HG03439 (cell line): ENCODE measurements around the gene OR52M1.
"Not testable (repeated sequence)": the region's sequence is repeated elsewhere in the genome, so short reads cannot be mapped to it uniquely, and the experiment has no call there.

ENCODE experiments used
- ATAC-seq: cut with Tn5 transposase; IDR thresholded peaks from one replicate; pipeline ENCODE4 v1.9.1; 2021; ENCODE audit warnings: mild to moderate bottlenecking, moderate library complexity; ENCODE audit not compliant: unreplicated experiment

The OR52M1 gene

DNA sequence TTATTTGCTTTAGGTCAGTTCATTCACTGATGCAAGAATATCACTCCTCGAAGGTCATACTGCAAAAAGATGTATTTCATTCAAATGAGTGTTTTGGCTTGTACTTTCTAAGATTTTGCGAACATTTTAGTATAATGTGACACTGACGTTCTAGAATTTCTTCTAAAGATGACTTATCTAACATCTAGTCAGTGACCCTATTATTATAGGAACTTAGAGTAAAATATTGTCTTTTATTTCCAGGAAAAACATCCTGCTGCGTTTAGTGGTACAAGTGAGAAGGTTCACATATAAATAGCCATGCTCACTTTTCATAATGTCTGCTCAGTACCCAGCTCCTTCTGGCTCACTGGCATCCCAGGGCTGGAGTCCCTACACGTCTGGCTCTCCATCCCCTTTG is at the start of gene OR52M1:
Gene OR52M1 (plus strand): TSS at position 301 of the 400 bp plus-strand sequence. CDS start 0 bp downstream, at position 301.
- ATAC-seq = no peak

DNA sequence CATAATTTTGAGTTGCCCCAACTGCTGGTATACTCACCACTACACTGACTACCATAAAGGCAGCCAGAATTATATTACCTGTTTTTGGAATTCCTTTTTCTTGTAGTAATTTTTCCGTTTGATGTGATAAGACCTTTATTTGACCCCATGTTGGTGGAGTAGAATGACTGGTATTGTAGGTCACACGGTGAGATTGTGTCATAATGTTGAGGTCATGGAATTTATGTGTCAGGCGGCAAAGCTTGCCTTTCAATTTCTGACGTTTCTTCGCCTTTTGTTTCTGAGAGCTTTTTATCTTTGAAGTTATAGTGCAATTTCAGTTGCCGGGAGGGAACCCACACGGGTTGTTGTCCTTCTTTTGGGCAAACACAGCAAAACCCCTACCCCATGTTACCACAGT is 49.5 kb upstream of the OR52M1 start:
- ATAC-seq = no peak

GRCh38 chr11:4495986-4496385 is 49.0 kb upstream of the OR52M1 start:
- ATAC-seq = no peak

GRCh38 chr11:4496557-4497248 is 48.3 kb upstream of the OR52M1 start:
- ATAC-seq = no peak

DNA sequence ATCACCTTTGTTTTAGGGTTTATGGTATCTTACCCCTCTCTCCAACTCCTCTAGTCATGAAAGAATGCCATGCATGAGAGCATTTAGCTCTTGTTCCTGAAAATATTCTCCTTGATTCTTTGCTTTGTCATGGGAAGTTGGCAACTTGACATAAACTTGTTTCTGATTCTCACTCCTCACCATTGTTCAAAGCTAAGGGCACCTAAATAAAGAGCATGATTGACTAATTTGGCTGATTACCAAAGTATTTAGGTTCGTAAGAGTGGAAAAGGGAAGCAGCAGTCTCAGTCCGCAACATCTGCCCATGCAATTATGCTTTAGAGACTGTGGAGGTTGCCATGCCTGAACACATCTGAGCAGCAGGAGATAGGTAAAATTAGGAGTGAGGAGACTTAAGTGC is 36.1 kb upstream of the OR52M1 start:
- ATAC-seq = no peak

DNA sequence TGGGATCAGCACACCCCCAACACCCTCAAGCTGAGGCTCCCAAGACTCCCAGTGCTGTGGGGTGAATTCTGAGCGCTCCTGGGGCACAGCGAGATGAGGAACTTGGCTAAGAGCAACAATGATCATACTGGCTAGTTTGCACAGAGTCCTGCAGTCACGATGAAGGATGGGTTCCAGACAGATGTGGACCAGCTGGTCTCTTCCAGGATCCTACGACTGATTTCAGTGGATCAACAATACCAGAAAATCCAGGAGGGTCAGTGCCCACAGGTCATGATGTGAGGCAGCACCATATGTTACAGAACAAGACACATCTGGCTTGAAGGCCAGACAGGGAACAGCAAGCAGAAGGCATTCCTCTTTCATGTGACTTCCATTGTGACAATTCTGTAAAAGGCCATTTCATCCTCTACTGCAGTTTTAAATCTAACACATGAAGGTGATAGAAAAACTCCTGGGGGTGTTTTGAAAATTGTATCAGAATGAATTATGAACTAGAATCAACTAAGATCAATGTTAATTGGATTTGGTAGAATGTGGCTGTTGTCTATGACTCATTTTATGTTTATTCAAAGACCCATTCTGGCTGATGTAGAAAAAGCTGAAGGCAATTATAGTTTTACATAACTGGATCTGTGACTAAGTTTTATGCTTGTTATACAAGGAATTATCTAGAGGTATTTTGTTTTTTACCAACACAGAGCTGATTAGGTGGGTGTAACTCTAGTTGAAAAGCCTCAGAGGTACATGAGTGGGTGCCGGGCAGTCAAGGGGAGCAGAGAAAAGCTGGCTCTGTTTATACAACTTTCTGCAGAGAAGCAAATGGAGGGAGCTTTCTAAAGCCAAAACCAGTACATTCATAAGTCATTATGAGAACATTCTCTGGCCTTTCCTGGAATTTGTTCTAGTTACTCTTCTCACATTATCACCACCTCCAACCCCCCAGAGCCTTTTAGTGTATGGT is 33.4 kb upstream of the OR52M1 start:
- no peak for ATAC-seq

- ATAC-seq = no peak
These were observed 30.8 kb upstream of the OR52M1 start for GRCh38 chr11:4514196-4514595.

DNA sequence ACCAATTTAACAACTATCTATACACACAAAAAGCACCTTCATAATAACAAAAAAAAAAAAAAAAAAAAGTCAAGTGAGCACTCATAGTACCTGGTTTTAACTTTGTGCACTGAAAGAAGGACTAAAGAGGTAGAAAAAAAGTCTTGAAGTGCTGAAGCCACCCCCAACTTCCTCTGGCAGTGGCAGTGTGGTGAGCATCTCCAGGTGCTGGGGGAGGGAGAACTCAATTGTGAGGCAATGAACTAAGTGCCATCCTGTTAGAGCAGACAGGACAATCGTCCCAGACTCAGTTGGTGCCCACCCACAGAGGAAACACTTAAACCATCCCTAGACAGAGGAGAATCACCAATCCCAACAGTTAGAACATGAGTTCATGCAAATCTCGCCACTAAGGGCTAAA is 22.7 kb upstream of the OR52M1 start:
- no peak for ATAC-seq

DNA sequence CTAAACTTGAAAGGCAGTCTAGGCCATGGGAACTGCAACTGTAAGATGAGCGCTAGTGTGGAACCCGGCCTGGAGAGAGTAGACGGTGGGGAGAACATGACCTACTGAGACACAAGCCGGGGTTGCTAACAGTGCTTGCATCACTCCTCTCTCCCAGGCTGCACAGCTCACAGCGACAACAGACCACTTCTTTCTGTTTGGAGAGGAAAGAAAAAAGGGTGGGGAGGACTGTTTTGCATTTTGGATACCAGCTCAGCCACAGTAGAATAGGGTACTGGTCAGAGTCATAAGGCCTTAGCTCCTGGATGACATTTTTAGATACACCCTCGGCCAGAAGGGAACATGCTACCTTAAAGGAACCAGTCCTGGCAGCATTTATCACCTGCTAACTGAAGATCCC is 22.2 kb upstream of the OR52M1 start:
- no peak for ATAC-seq

GRCh38 chr11:4523666-4524065 is 21.3 kb upstream of the OR52M1 start:
- no peak for ATAC-seq

GRCh38 chr11:4527926-4528325 is 17.1 kb upstream of the OR52M1 start:
- ATAC-seq = no peak

DNA sequence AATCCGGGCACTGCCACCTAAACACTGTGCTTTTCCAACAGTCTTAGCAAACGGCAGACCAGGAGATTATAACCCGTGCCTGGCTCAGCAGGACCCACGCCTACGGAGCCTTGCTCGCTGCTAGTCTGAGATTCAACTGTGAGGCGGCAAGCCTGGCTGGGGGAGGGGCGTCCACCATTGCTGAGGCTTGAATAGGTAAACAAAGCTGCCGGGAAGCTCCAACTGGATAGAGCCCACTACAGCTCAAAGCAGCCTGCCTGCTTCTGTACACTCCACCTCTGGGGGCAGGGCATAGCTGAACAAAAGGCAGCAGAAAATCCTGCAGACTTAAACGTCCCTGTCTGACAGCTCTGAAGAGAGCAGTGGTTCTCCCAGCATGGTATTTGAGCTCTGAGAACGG is 13.3 kb upstream of the OR52M1 start:
- not testable (repeated sequence) for ATAC-seq

DNA sequence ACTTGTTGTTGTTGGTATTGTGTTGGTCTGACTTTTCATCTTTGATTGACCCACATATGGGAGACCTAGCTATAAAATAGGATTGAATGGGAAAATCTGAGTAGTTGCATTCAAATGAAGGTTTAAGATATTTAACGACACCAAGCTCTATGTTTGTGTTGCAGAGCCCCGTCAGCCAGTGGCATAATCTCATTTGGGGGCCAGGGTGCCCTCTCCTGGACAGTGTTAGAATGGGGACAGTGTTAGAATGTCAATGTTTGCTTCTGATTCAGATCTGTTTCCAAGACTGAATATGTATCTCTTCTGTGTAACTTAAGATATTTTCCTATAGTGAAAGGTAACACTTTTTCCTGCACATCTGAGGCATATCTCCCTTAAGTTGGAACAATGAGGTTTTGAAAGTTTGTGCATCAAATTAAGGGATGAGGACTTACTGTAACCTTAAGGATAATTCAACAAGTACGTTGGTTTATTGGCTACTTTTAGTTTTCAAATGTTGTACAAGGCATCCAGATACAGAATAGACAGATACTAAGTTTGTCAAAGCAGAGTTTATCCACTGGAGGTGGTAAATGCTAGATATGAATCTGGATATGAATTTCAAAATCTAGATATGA is 5.3 kb upstream of the OR52M1 start:
- no peak for ATAC-seq

- ATAC-seq = no peak
These were observed 3.9 kb upstream of the OR52M1 start for GRCh38 chr11:4541071-4541470.

DNA sequence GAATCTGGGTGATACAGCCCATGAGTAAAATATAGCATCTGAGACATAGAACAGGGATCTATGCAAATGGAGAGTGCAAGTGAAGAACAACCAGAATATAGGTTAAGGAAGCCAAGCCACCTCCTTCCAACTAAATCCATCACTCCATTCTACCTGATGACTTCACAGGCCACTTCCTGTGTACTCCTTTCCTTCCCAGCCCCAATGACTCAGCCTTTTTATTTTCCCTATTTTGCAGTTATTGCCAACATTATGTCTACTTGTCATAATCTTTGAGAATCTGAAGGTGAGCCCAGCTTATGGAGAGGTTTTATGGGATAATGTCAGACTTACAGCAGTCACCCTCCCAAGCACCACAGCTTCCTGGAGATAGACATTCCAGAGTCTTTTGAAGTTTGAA is 1.4 kb upstream of the OR52M1 start:
- ATAC-seq = no peak

- no peak for ATAC-seq
These were observed 1.9 kb downstream of the OR52M1 start for GRCh38 chr11:4546878-4547277.

DNA sequence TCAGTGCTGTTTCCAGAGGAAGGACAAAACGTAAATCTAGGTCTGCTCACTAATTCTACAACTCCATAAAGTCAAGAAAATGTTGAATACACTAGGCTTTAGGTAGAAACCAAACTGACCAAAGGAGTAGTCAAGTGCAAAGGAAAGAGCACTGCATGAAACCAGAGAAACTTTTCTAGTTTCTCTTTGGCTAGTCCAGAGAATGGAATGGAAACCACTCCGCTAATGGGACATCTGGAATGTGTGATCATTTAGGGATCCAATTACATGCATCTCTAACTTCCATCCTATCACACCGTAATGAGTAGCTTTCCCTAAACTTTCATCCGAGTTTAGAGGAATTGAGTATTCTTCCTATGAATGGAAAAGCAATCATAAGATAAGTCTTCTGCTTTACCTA is 2.4 kb downstream of the OR52M1 start:
- no peak for ATAC-seq

DNA sequence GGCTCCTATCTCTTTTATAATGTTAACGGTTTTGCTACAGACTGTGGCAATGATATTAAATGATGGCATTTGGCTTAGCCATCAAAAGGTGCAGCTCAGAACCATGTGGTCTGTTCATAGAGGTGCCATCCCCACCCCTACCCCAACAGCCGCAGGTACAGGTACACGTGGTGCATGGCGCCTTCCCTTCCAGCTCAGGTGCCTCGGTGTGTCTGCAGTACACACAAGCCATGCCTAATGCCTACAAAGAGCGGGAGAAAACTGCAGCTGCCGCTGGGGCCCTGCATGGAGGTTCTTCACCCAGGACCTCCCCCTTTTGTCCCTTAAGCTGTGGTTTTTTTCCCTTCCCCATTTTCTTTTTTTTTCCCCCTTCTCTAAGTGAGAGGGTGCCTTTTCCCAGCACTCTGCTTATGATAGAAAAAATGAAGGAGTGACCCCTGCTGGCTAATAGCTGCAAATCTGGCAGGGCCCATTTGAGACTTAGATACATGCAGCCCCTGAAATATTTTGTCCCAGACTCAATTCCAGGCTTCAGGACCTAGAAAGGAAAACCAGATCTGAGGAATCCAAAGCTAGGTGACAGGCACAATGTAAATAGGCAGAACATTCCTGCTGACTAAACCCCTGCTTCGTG is 6.5 kb downstream of the OR52M1 start:
- ATAC-seq = no peak

DNA sequence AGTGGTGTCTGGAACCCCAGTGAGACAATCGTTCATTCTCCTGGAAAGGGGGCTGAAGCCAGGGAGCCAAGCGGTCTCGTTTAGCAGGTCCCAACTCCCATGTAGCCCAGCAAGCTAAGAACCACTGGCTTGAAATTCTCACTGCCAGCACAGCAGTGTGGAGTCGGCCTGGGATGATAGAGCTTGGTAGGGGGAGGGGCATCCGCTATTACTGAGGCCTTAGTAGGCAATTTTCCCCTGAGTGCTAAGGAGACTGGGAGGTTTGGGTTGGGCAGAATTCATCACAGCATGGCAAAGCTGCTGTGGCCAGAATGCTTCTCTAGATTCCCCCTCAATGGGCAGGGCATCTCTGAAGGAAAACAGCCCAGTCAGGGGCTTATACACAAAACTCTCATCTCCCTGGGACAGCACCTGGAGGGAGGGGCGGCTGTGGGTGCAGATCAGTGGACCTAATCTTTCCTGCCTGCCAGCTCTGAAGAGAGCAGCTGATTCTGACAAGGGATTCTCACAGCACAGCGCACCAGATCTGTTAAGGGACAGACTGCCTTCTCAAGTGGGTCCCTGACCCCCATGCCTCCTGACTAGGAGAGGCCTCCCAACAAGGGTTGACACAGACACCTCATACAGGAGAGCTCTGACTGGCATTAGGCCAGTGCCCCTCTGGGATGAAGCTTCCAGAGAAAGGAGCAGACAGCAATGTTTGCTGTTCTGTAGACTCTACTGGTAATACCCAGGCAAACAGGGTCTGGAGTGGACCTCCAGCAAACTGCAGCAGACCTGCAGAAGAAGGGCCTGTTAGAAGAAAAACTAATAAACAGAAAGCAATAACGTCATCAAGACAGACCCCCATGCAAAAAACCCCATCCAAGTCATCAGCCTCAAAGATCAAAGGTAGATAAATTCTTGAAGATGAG is 14.8 kb downstream of the OR52M1 start:
- no peak for ATAC-seq

DNA sequence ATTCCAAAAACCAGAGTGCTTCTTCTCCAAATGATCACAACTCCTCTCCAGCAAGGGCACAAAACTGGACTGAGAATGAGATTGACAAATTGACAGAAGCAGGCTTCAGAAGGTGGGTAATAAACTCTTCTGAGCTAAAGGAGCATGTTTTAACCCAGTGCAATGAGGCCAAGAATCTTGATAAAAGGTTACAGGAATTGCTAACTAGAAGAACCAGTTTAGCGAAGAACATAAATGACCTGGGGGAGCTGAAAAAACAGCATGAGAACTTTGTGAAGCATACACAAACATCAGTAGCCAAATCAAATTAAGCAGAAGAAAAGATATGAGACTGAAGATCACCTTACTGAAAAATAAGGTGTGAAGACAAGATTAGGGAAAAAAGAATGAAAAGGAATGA is 15.5 kb downstream of the OR52M1 start:
- no peak for ATAC-seq
